Motor neuron (in vitro differentiated cells): ENCODE data around the gene OPRL1. TPM values are rescaled to one million over a fixed set of nuclear protein-coding genes. Genes with fewer than 3 reads are reported as not detected.

ENCODE experiments used
- ATAC-seq, 8 experiments: fragments of 200-7000 bp; cut with Tn5 transposase; replicated peaks in 6 of 8; 2 replicates each; pipeline ENCODE4 v1.8.0; 2021; ENCODE audit warnings: mild to moderate bottlenecking in 8 of 8, moderate library complexity in 8 of 8
- H3K27ac ChIP-seq, 2 donors: fragments of 250-450 bp; sonication (Bioruptor Pico); 2 replicates each; pipeline ENCODE4 v1.9.0; 2021; ENCODE audit warnings: antibody characterized with exemption in 2 of 2, mild to moderate bottlenecking in 2 of 2, moderate library complexity in 1 of 2
- H3K4me1 ChIP-seq, 2 donors: fragments of 250-450 bp; sonication (Bioruptor Pico); replicated peaks in 1 of 2; 2 replicates each; pipeline ENCODE4 v1.6.1; 2021; ENCODE audit warnings: antibody characterized with exemption in 2 of 2, mild to moderate bottlenecking in 2 of 2, moderate library complexity in 1 of 2
- H3K4me3 ChIP-seq, 5 donors: fragments of 250-450 bp; sonication (Bioruptor Pico); 2 replicates each; pipeline ENCODE4 v1.9.0; 2021; ENCODE audit warnings: antibody characterized with exemption in 5 of 5, mild to moderate bottlenecking in 5 of 5, moderate library complexity in 4 of 5
- WGBS, 10 experiments: fragments of 450-650 bp; shearing (Covaris generic); methylation state at CpG; one replicate each; pipeline ENCODE4 v1.0.0; 2022; 5-methylcytosine and 5-hydroxymethylcytosine counted together
- in situ Hi-C, 9 experiments: fragments of 400-800 bp; cut with MboI; loops; one replicate each; pipeline ENCODE4 v1.15.0; 2021; ENCODE audit warnings: low sequenced_read_pairs in 9 of 9, low pct_unique_long_range_greater_than_20kb in 2 of 9; ENCODE audit not compliant: unreplicated experiment in 9 of 9
- total RNA-seq, 8 experiments: library from RNA; unstranded; fragments of 300-600 nt; gene quantifications; 2 replicates each; pipeline versions ENCODE4 v1.2.3 to v1.2.4, GENCODE V29; 2022

Gene OPRL1
- total RNA-seq, 8 experiments from 2014 or later = 0.15 to 3.1 (median 1.5) TPM

DNA sequence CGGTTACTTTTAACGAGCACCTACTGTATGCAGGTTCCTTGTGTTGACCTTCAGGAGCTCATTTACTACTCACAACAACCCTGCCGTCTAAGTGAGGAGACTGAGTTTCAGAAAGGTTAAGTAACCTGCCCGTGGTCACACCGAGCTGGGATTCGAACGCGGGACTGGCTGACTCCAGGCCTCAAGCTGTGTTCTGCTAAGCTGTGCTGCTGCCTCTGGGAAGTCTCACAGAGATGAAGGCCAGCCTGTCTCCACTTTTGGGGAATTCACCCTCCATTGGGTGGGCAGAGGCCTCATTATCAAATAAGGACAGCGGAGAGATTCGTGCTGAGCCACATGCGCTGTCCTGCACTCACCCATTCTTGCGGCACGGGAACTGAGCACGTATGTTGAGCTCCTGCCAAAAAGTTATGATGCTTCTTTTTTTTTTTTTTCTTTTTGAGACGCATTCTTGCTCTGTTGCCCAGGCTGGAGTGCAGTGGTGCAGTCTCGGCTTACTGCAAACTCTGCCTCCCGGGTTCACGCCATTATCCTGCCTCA is 58.5 kb downstream of the OPRL1 start:
- WGBS, 10 experiments = 54 to 100% (median 90%) methylated on average over 1 to 9 of the region's 18 CpGs; no CpG with 5 or more reads in 3 of the 10 experiments
- no peak for ATAC-seq
- Histone ChIP-seq H3K4me3 (no peak overlapping the region), H3K27ac (no peak overlapping the region), H3K4me1 (peaks cover 17 to 29% of the 10 kb centered on the region in 2 donors)
- in situ Hi-C loops = no loop called here

DNA sequence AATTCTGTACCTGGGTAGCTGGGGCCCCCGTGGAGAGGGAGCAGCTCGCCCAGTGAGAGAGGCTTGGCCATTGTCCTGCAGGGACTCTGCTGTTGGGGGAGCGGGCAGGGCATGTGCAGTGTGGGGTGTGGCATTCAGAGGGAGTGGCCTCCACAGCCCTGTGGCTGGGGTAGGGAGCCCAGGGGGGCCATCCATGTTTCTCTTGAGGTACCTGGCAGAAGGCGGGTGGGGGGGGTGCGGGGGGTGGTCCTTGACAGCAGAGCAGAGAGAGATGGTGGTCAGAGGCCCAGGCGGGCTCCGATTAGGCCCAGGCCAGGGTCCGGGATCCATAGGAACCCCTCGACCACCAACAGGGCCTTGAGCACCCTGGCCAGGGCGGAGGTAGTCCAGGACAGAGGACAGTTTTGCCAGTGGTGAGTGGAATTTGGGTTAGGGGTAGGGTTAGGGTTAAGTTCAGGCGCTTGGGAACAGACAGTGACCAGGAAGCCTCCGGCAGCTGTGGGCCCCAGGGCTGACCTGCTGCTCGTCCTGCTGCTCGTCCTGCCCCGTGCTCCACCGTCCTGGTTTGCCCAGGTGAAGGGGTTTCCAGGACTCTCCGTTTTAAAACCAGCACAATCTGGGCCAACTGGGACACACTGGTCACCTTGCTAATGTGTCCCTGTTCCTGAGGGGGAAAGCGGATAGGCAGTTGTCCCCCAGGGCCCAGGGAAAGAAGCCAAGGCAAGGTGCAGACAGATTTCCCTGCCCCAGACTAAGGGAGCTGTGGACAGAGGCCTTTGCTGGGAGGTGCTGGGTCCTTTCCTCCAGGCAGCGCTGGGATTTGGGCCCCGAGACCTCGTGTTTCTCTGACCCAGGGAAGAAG is 59.5 kb downstream of the OPRL1 start:
- no peak overlapping the region for H3K4me3 ChIP-seq
- in situ Hi-C loops = no loop called here
- peak overlapping the region in 1 of 2 donors; percentile 15 for H3K27ac ChIP-seq
- 20 to 90% (median 57%) methylated on average over 1 to 5 of the region's 21 CpGs; no CpG with 5 or more reads in 4 of the 10 experiments for WGBS, 10 experiments
- peak in 5 of 8 experiments; percentile 20 to 60 (median 55) for ATAC-seq
- peaks cover 17 to 29% of the 10 kb centered on the region in 2 donors for H3K4me1 ChIP-seq

DNA sequence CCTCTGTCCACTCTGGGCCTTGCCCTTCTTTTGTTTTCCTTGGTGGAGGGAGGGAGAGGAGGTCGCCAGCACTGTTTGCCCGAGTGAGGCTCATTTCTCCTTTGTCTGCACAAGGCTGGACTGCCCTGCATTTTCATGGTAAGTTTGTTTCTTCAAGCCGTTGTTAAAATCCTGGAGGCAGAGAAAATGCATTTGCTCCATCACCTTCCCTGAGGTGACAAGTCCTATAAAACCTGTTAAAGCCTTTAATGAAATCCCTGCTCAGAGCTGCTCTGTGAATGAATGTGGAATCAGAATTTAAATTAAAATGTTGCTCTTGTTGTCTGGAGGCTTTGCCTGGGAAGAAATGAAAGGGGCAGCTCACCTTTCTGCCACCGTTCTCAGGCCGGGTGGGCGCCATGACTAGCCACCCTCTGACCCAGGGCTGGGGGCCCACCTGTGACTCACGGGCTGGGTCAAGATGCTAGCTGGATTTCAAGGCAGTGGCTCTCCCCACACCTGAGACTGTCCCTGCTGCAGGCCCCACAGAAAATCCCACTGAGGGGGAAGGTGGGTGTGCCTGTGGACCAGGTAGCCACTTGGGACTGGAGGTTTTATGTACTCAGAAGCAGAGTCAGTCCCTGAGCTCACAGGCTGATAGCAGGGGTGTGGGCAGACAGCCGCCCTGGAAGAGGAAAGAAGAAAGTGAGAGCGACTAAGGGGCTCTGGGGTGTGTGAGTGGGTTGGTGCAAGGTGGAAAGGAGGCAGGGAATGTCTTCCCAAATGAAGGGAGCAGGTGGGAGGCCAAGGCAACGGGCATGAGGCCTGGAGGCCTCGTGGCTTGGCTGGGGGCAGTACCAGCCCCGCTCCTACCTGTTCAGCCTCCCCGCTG is 60.4 kb downstream of the OPRL1 start:
- in situ Hi-C loops = no loop called here
- H3K27ac ChIP-seq = peak overlapping the region in 1 of 2 donors; percentile 15
- 0 to 100% (median 55%) methylated on average over 1 to 8 of the region's 13 CpGs; no CpG with 5 or more reads in 2 of the 10 experiments for WGBS, 10 experiments
- H3K4me1 ChIP-seq = peaks cover 17 to 29% of the 10 kb centered on the region in 2 donors
- no peak overlapping the region for H3K4me3 ChIP-seq
- peak in 4 of 8 experiments; percentile 25 to 59 (median 38) for ATAC-seq

DNA sequence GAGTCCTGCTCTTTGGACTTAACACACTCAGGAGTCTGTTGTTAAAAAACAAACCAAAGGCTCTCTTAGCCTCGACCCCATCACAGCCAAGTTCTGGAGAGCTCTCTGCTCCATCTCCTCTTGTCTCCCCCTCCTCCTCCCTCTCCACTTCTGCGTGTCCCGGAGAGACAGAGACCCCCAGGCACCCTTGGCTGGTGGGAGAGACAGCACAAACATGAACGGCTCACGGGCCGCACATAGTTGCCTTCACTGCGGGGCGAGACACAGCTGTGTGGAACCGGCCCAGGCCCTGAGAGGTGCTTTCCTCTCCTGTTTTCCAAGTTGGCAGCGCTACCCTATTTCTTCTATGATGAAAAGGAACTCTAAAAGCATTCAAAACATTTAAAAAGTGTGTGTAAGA is 61.1 kb downstream of the OPRL1 start:
- in situ Hi-C loops = no loop called here

DNA sequence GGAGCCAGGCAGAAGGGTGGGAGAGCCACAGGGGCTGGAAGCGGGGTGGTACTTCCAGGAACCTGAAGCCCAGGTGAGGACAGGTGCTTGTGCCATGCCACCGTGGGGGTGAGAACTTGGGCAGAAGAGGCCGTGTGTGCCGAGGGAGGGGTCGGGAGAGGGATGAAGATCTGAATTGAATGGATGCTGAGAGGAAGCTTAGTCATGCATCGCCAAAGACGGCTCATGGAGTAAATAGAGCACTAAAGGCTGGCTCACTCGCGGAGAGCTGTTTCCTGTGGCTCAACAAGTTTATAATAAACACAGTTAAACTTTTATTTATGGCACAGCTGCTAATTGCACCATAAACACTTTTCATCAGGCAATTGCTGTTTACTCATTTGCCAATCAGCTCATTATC is 62.7 kb downstream of the OPRL1 start:
- Histone ChIP-seq H3K4me3 (no peak overlapping the region), H3K4me1 (peaks cover 31 to 45% of the 10 kb centered on the region in 2 donors), H3K27ac (no peak overlapping the region)
- in situ Hi-C loops = no loop called here
- ATAC-seq = no peak
- 0 to 50% (median 34%) methylated on average over 2 to 8 of the region's 9 CpGs; no CpG with 5 or more reads in 4 of the 10 experiments for WGBS, 10 experiments

More for the DNA sequence above, 61.1 kb downstream of the OPRL1 start:
- peaks cover 17 to 29% of the 10 kb centered on the region in 2 donors for H3K4me1 ChIP-seq
- H3K27ac ChIP-seq = no peak overlapping the region
- no peak for ATAC-seq
- 54 to 86% (median 75%) methylated on average over 1 to 10 of the region's 10 CpGs; no CpG with 5 or more reads in 4 of the 10 experiments for WGBS, 10 experiments
- H3K4me3 ChIP-seq = no peak overlapping the region

DNA sequence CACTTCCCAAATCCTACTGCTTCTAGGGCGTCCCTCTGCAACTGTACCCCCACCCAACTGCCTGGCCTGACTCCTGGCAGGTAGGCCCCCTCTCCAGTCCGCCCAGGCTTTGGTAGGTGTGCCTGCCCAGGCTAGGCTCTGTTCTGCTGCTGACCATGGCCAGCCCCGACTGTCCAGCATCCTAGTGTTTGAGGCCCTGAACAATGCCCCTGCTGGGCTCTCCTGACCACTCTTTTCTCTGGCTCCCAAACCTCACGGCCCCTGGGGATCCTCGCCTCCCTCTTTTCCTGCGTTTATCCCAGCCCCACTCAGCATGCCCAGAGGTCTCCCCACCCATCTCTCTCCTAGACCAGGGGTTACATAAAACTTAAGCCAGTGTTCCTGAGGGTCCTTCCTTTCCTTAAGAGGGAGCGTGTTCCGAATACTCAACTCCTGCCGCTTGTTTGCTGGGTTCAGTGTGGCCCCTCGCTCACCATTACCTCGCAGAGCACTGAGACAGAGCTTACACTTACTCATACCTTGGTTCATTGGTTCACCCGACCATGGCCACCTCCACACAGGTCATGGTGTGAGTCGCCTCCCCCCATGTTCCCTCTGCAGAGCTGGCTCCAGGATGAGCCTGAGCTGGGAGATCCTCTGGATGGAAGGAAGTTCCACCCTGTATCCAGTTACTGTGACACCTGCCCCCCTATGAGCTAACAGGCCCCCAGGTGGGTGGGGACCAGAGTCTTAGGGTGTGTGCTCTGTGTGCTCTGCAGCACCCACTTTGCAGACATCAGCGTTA is 63.3 kb downstream of the OPRL1 start:
- ATAC-seq = no peak
- no peak overlapping the region for H3K4me3 ChIP-seq
- no peak overlapping the region for H3K27ac ChIP-seq
- WGBS, 10 experiments = 0 to 100% (median 69%) methylated on average over 1 to 7 of the region's 14 CpGs; no CpG with 5 or more reads in 2 of the 10 experiments
- in situ Hi-C loops = no loop called here
- peaks cover 31 to 49% of the 10 kb centered on the region in 2 donors for H3K4me1 ChIP-seq

DNA sequence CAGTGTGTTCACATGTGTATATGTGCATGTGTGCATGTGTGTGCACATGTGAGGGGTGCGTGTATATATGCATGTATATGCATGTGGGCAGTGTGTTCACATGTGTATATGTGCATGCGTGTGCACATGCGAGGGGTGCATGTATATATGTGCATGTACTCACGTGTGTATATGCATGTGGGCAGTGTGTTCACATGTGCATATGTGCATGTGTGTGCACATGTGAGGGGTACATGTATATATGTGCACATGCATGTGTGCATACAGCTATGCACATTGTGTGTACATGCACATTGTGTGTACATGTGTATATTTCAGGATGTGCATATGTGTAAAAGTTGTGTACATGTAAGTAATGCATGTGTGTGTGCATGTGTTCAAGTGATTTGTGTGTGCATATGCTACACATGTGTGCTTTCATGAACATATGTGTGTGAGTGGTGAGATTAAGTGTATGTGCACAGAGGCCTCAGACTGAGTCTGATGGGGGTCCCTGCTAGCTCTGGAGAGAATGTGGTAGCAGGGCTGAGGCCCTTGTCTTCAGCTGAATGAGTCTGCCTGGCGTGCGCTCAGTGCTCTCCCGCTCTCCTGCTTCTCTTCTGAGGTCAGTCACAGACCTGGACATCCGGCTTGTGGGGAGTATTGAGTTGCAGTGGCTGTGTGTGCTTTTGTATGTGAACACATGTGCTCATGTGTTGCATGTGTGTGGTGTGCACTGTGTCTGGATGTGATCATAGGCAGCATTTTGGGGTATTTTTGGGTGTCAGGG is 64.4 kb downstream of the OPRL1 start:
- no peak for ATAC-seq
- Histone ChIP-seq H3K4me3 (no peak overlapping the region), H3K27ac (no peak overlapping the region), H3K4me1 (peaks cover 31 to 45% of the 10 kb centered on the region in 2 donors)
- in situ Hi-C loops = no loop called here
- 20 to 100% (median 55%) methylated on average over 1 to 4 of the region's 8 CpGs; no CpG with 5 or more reads in 5 of the 10 experiments for WGBS, 10 experiments

DNA sequence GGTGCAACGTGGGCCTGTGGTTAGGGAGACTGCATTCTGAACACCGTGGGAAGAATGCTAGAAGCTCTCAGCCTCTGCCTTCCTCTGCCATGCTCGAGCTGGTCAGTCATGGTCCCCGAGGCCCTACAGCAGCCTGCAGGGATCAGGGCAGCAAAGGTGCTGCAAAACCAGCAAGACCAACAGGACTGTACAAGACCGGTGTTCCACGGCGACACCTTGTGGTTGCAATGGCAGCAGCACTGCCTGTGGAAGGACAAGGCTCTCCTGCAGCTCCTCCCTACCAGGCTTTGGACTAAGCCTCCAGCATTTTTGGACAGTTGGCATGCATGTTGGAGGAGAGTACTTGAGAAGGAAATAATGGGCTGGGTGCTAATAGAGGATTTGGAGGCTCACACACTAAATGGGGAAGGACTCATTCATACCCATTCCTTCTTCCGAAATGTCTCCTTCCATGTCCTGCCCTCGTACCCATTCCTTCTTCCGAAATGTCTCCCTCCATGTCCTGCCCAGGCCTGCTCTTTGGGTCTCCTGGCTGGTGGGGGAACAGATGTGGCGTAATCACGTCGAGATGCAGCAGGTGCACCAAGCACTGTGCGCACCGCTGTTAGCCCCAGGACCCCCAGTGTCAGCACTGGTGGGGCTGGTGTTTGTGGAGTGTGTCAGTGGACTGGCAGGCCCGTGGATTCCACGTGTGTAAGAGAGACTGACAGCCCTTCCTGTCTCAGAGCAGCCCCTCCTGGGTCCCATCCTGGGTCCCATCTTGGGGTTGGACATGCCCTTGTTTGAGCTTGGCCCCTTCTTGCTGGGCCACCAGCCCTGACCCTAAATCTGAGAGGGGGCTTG is 65.8 kb downstream of the OPRL1 start:
- in situ Hi-C loops = no loop called here
- Histone ChIP-seq H3K27ac (no peak overlapping the region), H3K4me1 (peaks cover 17 to 31% of the 10 kb centered on the region in 2 donors), H3K4me3 (no peak overlapping the region)
- WGBS, 10 experiments = 20 to 98% (median 80%) methylated on average over 1 to 6 of the region's 17 CpGs; no CpG with 5 or more reads in 1 of the 10 experiments
- no peak for ATAC-seq

DNA sequence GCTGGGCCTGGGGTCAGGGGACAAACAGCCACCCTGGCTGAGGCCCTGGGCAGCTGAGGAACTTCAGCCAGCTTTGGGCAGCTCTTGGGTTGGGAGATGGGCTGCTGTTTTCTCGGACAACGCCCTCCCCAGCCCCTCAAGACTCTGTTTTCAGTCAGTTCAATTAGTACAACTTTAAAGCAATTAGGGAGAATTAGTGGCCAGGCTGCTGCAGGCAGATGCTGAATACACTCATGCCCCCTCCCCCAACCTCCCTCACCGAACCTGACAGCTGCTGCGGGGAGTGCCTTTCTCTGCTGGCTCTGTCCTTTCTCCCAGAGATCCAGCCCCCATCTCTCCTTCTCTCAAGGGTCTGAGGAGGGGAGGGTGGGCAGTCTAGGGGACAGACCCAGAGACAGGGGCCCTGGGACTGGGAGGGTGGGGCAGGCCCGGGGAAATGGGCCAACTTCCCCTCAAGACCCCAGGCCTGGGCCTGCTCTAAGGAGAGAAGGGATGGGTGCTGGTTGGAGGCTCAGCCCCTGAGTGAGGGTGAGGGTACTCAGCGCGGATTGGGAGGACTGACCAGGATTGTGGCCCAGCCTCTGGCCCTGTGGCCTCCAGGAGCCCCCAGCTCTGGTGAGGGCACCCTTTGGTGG is 66.5 kb downstream of the OPRL1 start:
- Histone ChIP-seq H3K27ac (peak overlapping the region; percentile 36 to 55), H3K4me1 (peaks cover 14 to 29% of the 10 kb centered on the region in 2 donors), H3K4me3 (no peak overlapping the region)
- WGBS, 10 experiments = 4 to 55% methylated on average over 2 to 4 of the region's 7 CpGs; no CpG with 5 or more reads in 8 of the 10 experiments
- in situ Hi-C loops = no loop called here
- peak in 5 of 8 experiments; percentile 44 to 56 (median 49) for ATAC-seq

DNA sequence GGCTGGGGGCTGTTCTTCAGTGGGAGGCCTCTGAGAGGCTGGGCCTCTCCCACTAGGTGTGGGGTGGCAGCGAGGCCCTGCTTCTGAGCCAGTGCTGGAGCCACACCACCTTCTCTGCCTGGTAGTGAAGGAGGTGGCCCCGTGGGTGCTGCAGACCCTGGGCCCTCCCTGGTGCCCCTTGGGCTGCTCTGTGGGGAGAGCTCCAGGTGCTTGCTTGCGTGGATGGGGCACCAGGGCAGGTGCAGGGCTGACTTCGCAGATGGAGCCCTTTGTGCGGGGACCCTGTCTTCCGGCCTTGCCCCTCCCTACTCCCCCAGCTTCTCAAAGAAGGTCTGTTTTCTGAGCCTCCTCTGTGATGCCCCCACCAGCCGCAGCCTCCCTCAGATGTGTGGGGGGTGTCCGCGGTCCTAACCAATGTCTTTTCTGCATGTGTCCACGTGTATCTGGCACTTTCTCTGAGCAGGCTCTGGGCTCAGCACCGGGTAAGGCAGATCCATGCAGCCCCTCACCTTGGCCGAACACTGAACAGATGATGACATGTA is 67.1 kb downstream of the OPRL1 start:
- Histone ChIP-seq H3K4me3 (no peak overlapping the region), H3K27ac (peak overlapping the region; percentile 36 to 55), H3K4me1 (peaks cover 14 to 35% of the 10 kb centered on the region in 2 donors)
- 25 to 100% (median 40%) methylated on average over 1 to 5 of the region's 12 CpGs; no CpG with 5 or more reads in 7 of the 10 experiments for WGBS, 10 experiments
- ATAC-seq = peak in 5 of 8 experiments; percentile 13 to 51 (median 33)
- in situ Hi-C loops = no loop called here
